Ovary (tissue), 3 donors: Measurements from ENCODE around the gene BMF.

Experiments used
- EP300 ChIP-seq: sonication (generic); formaldehyde crosslinking; IDR thresholded peaks from one replicate; pipeline ENCODE4 v1.6.1; 2017; ENCODE audit warnings: antibody characterized with exemption
- POLR2A ChIP-seq: fragments of 450-650 bp; IDR thresholded peaks from one replicate; pipeline ENCODE4 v1.6.1; 2017; ENCODE audit warnings: antibody characterized with exemption, mild to moderate bottlenecking, moderate library complexity
- TF ChIP-seq, protein P1 (sequence below), 3 donors: fragments of 450-650 bp in 2 of 3; fragments of 200-600 bp in 1 of 3; IDR thresholded peaks; one replicate each; pipeline versions ENCODE4 v1.5.1 to v1.8.0; 2016 to 2022; ENCODE audit warnings: antibody characterized with exemption in 3 of 3, mild to moderate bottlenecking in 1 of 3
- donor health status: DM: no; HTN: no; CAD: no.

GRCh38 chr15:40125950-40126349 is 17.3 kb upstream of the BMF start:
- TF ChIP-seq, protein P1, sequence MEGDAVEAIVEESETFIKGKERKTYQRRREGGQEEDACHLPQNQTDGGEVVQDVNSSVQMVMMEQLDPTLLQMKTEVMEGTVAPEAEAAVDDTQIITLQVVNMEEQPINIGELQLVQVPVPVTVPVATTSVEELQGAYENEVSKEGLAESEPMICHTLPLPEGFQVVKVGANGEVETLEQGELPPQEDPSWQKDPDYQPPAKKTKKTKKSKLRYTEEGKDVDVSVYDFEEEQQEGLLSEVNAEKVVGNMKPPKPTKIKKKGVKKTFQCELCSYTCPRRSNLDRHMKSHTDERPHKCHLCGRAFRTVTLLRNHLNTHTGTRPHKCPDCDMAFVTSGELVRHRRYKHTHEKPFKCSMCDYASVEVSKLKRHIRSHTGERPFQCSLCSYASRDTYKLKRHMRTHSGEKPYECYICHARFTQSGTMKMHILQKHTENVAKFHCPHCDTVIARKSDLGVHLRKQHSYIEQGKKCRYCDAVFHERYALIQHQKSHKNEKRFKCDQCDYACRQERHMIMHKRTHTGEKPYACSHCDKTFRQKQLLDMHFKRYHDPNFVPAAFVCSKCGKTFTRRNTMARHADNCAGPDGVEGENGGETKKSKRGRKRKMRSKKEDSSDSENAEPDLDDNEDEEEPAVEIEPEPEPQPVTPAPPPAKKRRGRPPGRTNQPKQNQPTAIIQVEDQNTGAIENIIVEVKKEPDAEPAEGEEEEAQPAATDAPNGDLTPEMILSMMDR (IDR thresholded peaks at IDR 0.05) = no peak
- TF ChIP-seq EP300 = no peak
- TF ChIP-seq POLR2A = no peak
